HL-60 (cell line): Measurements from ENCODE around the gene STARD10.

Experiments used
- CTCF ChIP-seq: IDR thresholded peaks from one replicate; pipeline ENCODE4 v1.5.1; 2011; ENCODE audit warnings: low read length, control low read depth, inconsistent platforms; ENCODE audit not compliant: insufficient read depth
- GABPA ChIP-seq: IDR thresholded peaks from 2 replicates; pipeline ENCODE4 v1.6.1; 2012; ENCODE audit warnings: low read depth
- POLR2AphosphoS5 ChIP-seq: IDR thresholded peaks from 2 replicates; pipeline ENCODE4 v1.6.1; 2012; ENCODE audit warnings: low read depth
- SPI1 ChIP-seq: IDR thresholded peaks from 2 replicates; pipeline ENCODE4 v1.6.1; 2012; ENCODE audit warnings: low read depth, mild to moderate bottlenecking, borderline replicate concordance
- TF ChIP-seq, protein P1 (sequence below): IDR thresholded peaks from 2 replicates; pipeline ENCODE4 v1.6.1; 2012; ENCODE audit warnings: low read depth; ENCODE audit not compliant: insufficient replicate concordance

GRCh38 chr11:72784662-72785061 lies 9.2 kb downstream of the STARD10 start:
- TF ChIP-seq CTCF = no peak
- TF ChIP-seq, protein P1, sequence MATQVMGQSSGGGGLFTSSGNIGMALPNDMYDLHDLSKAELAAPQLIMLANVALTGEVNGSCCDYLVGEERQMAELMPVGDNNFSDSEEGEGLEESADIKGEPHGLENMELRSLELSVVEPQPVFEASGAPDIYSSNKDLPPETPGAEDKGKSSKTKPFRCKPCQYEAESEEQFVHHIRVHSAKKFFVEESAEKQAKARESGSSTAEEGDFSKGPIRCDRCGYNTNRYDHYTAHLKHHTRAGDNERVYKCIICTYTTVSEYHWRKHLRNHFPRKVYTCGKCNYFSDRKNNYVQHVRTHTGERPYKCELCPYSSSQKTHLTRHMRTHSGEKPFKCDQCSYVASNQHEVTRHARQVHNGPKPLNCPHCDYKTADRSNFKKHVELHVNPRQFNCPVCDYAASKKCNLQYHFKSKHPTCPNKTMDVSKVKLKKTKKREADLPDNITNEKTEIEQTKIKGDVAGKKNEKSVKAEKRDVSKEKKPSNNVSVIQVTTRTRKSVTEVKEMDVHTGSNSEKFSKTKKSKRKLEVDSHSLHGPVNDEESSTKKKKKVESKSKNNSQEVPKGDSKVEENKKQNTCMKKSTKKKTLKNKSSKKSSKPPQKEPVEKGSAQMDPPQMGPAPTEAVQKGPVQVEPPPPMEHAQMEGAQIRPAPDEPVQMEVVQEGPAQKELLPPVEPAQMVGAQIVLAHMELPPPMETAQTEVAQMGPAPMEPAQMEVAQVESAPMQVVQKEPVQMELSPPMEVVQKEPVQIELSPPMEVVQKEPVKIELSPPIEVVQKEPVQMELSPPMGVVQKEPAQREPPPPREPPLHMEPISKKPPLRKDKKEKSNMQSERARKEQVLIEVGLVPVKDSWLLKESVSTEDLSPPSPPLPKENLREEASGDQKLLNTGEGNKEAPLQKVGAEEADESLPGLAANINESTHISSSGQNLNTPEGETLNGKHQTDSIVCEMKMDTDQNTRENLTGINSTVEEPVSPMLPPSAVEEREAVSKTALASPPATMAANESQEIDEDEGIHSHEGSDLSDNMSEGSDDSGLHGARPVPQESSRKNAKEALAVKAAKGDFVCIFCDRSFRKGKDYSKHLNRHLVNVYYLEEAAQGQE = no peak
- no peak for TF ChIP-seq SPI1
- TF ChIP-seq POLR2AphosphoS5 = no peak
- no peak for TF ChIP-seq GABPA
